ENCODE results near the gene CIAO2A. TPM values are rescaled to one million over a fixed set of nuclear protein-coding genes. Genes with fewer than 3 reads are reported as not detected.
A peak's percentile ranks its signal among the peaks of the same experiment; 100 is the strongest.

Gene CIAO2A
- total and polyA plus RNA-seq, 8 donors: 51.4 to 73.0 (median 59.2) TPM

DNA sequence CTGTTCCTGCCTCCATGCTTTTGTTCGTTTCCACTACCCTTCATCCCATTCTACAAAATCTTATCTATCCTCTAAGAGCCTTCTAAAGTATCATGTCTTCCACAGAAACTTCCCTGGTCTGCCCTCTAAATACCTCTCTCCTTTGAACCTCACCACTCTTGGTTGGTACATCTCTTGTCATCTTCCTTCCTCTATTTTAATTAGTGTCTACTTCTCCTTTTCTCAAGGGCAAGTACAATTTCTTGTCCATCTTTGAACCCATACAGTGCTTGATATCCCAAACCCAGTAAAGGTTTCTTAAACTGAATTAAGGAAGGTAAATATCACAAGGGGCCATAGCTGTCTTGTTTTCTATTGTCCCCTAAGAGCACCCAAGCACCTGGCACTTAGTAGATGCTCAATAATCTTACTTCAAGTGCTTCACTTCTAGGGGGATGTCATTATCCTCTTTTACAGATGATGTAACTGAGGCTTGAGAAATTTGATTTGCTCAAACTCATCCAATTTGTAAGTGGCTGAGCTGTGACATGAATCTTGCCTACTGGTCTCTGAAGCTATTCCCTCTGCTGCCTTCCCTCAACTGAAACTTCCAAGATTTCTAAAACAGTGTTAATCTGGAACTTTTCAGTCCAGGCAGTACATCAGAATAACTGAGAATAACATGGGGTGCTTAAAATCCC, 44.7 kb downstream of the CIAO2A start:
- intact Hi-C loops (cut with DNase I): no loop called here

DNA sequence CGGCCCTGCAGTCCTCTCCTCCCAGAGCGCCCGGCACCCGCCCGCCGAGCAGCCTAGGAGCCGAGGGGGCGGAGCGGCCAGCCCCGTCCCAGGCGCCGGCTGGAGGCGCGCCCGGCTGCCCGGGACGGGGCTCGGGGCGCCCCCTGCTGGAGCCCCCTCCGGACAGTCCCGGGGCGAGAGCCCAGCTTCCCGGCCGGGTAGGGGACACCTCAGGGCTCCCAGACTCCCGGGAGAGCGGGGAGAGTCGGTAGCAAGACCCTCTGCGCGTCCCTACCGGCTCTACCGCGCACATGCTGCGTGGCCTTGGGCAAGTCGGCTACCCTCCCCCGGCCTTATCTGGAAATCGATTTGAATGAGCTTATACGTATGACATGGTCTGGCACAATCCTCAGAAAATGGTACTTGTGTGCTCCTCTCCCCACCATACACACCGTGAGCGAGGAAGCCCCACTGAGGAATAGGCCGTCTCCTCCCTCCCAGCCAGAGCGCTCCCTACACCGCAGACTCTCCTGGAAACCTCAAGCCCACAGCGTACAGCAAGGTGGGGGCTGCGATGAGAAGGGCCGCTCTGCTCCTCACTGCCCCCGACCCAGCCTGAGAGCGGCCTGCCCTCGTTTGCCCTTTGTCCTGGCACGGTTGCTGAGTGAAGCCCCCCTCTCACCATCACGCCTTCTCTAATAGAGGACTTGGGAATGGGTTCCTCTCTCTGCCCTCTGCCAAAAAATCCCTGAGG, 47.1 kb downstream of the CIAO2A start, which contains the start of gene DAPK2:
TSS of gene DAPK2 (minus strand) at position 65 of the 733 bp plus-strand sequence. CDS start 6,224 bp downstream, outside the sequence.
- peak; percentile 49 to 96 (median 76) for DNase-seq
- peak within 1 kb of the TSS; percentile 59 to 65 for H3K27ac ChIP-seq

More for the DNA sequence above, 44.7 kb downstream of the CIAO2A start:
- TF ChIP-seq, protein P1, sequence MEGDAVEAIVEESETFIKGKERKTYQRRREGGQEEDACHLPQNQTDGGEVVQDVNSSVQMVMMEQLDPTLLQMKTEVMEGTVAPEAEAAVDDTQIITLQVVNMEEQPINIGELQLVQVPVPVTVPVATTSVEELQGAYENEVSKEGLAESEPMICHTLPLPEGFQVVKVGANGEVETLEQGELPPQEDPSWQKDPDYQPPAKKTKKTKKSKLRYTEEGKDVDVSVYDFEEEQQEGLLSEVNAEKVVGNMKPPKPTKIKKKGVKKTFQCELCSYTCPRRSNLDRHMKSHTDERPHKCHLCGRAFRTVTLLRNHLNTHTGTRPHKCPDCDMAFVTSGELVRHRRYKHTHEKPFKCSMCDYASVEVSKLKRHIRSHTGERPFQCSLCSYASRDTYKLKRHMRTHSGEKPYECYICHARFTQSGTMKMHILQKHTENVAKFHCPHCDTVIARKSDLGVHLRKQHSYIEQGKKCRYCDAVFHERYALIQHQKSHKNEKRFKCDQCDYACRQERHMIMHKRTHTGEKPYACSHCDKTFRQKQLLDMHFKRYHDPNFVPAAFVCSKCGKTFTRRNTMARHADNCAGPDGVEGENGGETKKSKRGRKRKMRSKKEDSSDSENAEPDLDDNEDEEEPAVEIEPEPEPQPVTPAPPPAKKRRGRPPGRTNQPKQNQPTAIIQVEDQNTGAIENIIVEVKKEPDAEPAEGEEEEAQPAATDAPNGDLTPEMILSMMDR (IDR thresholded peaks at IDR 0.05): no peak
- ATAC-seq (no peak), DNase-seq (no peak)
- Histone ChIP-seq H3K27ac (peak overlapping the region in 1 of 2 donors; percentile 69), H3K9me3 (no peaks in the 10 kb centered on the region), H3K36me3 (no peaks in the 10 kb centered on the region), H3K4me1 (peaks cover 0 to 67% of the 10 kb centered on the region in 2 donors), H3K27me3 (peaks cover 0 to 21% of the 10 kb centered on the region in 2 donors), H3K4me3 (no peak overlapping the region)

DNA sequence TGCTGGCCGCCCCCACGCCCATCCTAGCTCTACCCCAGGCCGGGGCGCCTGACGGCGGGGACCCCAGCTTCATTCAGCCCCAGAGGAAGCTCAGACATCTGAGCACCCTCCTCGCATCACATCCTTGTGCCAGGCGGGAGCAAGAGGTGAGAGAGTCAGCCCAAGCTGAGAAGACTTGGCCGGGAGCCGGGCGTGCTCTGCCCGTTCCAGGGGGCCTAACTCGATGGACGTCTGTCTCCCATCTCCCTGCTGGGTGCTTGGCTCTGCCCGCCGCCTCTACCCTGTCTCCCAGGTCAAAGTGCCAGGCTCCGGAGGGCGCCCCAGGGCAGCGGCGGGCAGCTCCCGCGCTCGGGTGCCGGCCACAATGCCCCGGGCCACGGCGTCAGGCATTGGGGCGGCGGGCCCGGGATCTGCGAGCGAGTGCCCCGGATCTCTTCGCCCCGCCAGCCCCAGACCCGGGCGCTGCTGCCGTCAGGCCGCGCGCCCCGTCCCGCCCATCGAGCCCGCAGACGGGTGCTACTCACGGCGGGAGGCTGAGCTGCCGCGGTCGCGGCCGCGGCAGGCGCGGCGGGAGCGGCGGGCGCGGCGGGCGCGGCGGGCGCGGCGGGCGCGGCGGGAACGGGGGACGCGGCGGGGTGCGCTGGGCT, 47.7 kb downstream of the CIAO2A start:
- TF ChIP-seq, protein P1 (IDR thresholded peaks at IDR 0.05): no peak
- ATAC-seq: peak; percentile 5
- H3K4me3 ChIP-seq: peak overlapping the region; percentile 54 to 56
- H3K36me3 ChIP-seq: no peaks in the 10 kb centered on the region
- peak overlapping the region; percentile 59 to 65 for H3K27ac ChIP-seq
- peak in 1 of 4 donors; percentile 15 for DNase-seq
- H3K27me3 ChIP-seq: peaks cover 0 to 21% of the 10 kb centered on the region in 2 donors
- peaks cover 0 to 69% of the 10 kb centered on the region in 2 donors for H3K4me1 ChIP-seq
- no peaks in the 10 kb centered on the region for H3K9me3 ChIP-seq
- intact Hi-C loops (cut with DNase I): no loop called here

More for the DNA sequence above, 47.1 kb downstream of the CIAO2A start, which contains the start of gene DAPK2:
- peaks cover 0 to 21% of the 10 kb centered on the region in 2 donors for H3K27me3 ChIP-seq
- TF ChIP-seq, protein P1 (IDR thresholded peaks at IDR 0.05): peak; percentile 78
- ATAC-seq: peak; percentile 90
- intact Hi-C loops (cut with DNase I): no loop called here
- no peaks in the 10 kb centered on the region for H3K9me3 ChIP-seq
- H3K36me3 ChIP-seq: no peaks in the 10 kb centered on the region
- H3K4me3 ChIP-seq: peak within 1 kb of the TSS; percentile 54 to 56
- peaks cover 0 to 70% of the 10 kb centered on the region in 2 donors for H3K4me1 ChIP-seq

DNA sequence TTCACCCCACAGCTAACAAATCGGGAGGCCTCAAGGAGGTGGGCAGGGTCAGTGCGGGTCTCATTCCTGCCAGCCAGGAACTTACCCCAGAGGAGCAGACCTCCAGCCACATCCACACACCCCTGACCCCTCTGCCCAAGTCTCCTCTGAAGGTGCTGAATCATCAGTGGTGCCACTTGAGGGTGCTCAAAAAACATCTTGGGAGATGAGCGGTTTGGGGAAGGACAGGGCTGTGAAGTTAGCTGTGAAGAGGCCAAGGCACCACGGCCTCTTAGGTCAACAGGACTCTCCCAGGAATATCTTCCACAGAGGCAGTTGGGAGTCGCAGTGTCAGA, 48.6 kb downstream of the CIAO2A start:
- intact Hi-C loops (cut with DNase I): no loop called here
- H3K4me1 ChIP-seq: peaks cover 0 to 60% of the 10 kb centered on the region in 2 donors
- no peaks in the 10 kb centered on the region for H3K36me3 ChIP-seq
- DNase-seq (no peak), ATAC-seq (peak; percentile 25)
- TF ChIP-seq, protein P1 (IDR thresholded peaks at IDR 0.05): no peak
- H3K4me3 ChIP-seq: peak overlapping the region; percentile 54 to 56
- H3K27me3 ChIP-seq: peaks cover 0 to 21% of the 10 kb centered on the region in 2 donors
- peak overlapping the region in 1 of 2 donors; percentile 65 for H3K27ac ChIP-seq
- H3K9me3 ChIP-seq: no peaks in the 10 kb centered on the region
